GM12878 (cell line): Measurements from ENCODE around the gene PBRM1. TPM values are rescaled to one million over a fixed set of nuclear protein-coding genes. Genes with fewer than 3 reads are reported as not detected.

Source experiments
- CREM ChIP-seq: IDR thresholded peaks from 2 replicates; pipeline ENCODE4 v1.6.1; 2014; ENCODE audit warnings: antibody characterized with exemption, low read depth
- E2F8 ChIP-seq: fragments of 450-650 bp; IDR thresholded peaks from 2 replicates; pipeline ENCODE4 v1.6.1; 2018; ENCODE audit warnings: mild to moderate bottlenecking, low read depth, moderate library complexity; ENCODE audit not compliant: partially characterized antibody
- EGR1 ChIP-seq, 2 experiments: IDR thresholded peaks; 1 replicate in 1 of 2; 2 replicates in 1 of 2; pipeline ENCODE4 v1.6.1; 2011 to 2012; ENCODE audit warnings: low read depth in 2 of 2, low read length in 2 of 2, borderline replicate concordance in 1 of 2, mild to moderate bottlenecking in 1 of 2, moderate library complexity in 1 of 2
- EP300 ChIP-seq, 2 experiments: fragments of 150-350 bp in 1 of 2; IDR thresholded peaks; 2 replicates each; pipeline ENCODE4 v1.6.1; 2011 to 2012; ENCODE audit warnings: low read depth in 2 of 2, low read length in 2 of 2, borderline replicate concordance in 1 of 2, improper control_type of control experiment in 1 of 2, inconsistent platforms in 1 of 2; ENCODE audit not compliant: control insufficient read depth in 1 of 2
- FOS ChIP-seq: IDR thresholded peaks from 3 replicates; pipeline ENCODE4 v1.6.1; 2011; ENCODE audit warnings: borderline replicate concordance; ENCODE audit not compliant: insufficient read length; ENCODE audit errors: extremely low read depth
- GATAD2B ChIP-seq: fragments of 450-650 bp; conservative IDR thresholded peaks from 2 replicates; pipeline ENCODE4 v1.6.1; 2017; ENCODE audit warnings: low read depth, mild to moderate bottlenecking, moderate library complexity
- JUNB ChIP-seq: IDR thresholded peaks from 2 replicates; pipeline ENCODE4 v1.6.1; 2016; ENCODE audit warnings: antibody characterized with exemption, mild to moderate bottlenecking
- KAT2A ChIP-seq: conservative IDR thresholded peaks from 2 replicates; pipeline ENCODE4 v1.6.1; 2011; ENCODE audit warnings: low read depth, low read length; ENCODE audit not compliant: control insufficient read depth
- KDM1A ChIP-seq: fragments of 200-600 bp; sonication (generic); IDR thresholded peaks from 2 replicates; pipeline ENCODE4 v1.6.1; 2016; ENCODE audit warnings: borderline replicate concordance
- MEF2A ChIP-seq: IDR thresholded peaks from 2 replicates; pipeline ENCODE4 v1.6.1; 2011; ENCODE audit warnings: low read depth, mild to moderate bottlenecking, low read length, moderate library complexity; ENCODE audit not compliant: insufficient read depth
- NFXL1 ChIP-seq: fragments of 450-650 bp; IDR thresholded peaks from 2 replicates; pipeline ENCODE4 v1.6.1; 2017; ENCODE audit warnings: antibody characterized with exemption, mild to moderate bottlenecking, borderline replicate concordance
- NFYB ChIP-seq: IDR thresholded peaks from 2 replicates; pipeline ENCODE4 v1.6.1; 2011; ENCODE audit warnings: low read depth, mild to moderate bottlenecking, low read length, improper control_type of control experiment, moderate library complexity; ENCODE audit not compliant: insufficient read depth
- PAX5 ChIP-seq: IDR thresholded peaks from 2 replicates; pipeline ENCODE4 v1.6.1; 2011; ENCODE audit warnings: low read depth, low read length, borderline replicate concordance
- PAX8 ChIP-seq: fragments of 450-650 bp; IDR thresholded peaks from 2 replicates; pipeline ENCODE4 v1.6.1; 2017; ENCODE audit warnings: mild to moderate bottlenecking, moderate library complexity
- POLR2A ChIP-seq: IDR thresholded peaks from 2 replicates; pipeline ENCODE4 v1.6.1; 2011; ENCODE audit warnings: low read depth, mild to moderate bottlenecking, low read length
- RFX5 ChIP-seq: IDR thresholded peaks from 2 replicates; pipeline ENCODE4 v1.6.1; 2011; ENCODE audit warnings: low read depth, low read length, improper control_type of control experiment
- SIN3A ChIP-seq: IDR thresholded peaks from 2 replicates; pipeline ENCODE4 v1.6.1; 2012; ENCODE audit warnings: low read depth, low read length, improper control_type of control experiment
- SIX5 ChIP-seq: IDR thresholded peaks from 2 replicates; pipeline ENCODE4 v1.6.1; 2011; ENCODE audit warnings: mild to moderate bottlenecking, low read depth, low read length, moderate library complexity; ENCODE audit not compliant: severe bottlenecking
- STAT3 ChIP-seq: IDR thresholded peaks from 2 replicates; pipeline ENCODE4 v1.6.1; 2011; ENCODE audit warnings: low read depth, low read length, improper control_type of control experiment
- SUPT20H ChIP-seq: IDR thresholded peaks from 2 replicates; pipeline ENCODE4 v1.6.1; 2011; ENCODE audit warnings: low read depth, mild to moderate bottlenecking, low read length, moderate library complexity, borderline replicate concordance; ENCODE audit not compliant: control insufficient read depth
- ZNF217 ChIP-seq: fragments of 450-650 bp; IDR thresholded peaks from 2 replicates; pipeline ENCODE4 v1.6.1; 2017; ENCODE audit warnings: antibody characterized with exemption, mild to moderate bottlenecking
- ZNF274 ChIP-seq: IDR thresholded peaks from one replicate; pipeline ENCODE4 v1.8.0; 2011; ENCODE audit not compliant: insufficient read length, insufficient read depth
- ZNF687 ChIP-seq: fragments of 450-650 bp; IDR thresholded peaks from 2 replicates; pipeline ENCODE4 v1.6.1; 2017; ENCODE audit warnings: mild to moderate bottlenecking, moderate library complexity
- polyA plus RNA-seq, 11 experiments: library from polyadenylated mRNA; depleted of rRNA in 4 of 11; unstranded in 6 of 11; stranded (reverse) in 5 of 11; fragments of >200 nt; fragmentation: Nextera tagmentation in 4 of 11; fragmentation: Illumina TruSeq in 1 of 11; extraction: Ambion mirVana in 4 of 11; extraction: Trizol in 1 of 11; gene quantifications; 1 replicate in 1 of 11; 2 replicates in 10 of 11; pipeline versions ENCODE4 v1.2.1 to v1.2.3, GENCODE V29; 2011 to 2016; ENCODE audit warnings: inconsistent platforms in 2 of 11, missing spikeins in 2 of 11, low read depth in 1 of 11
- total RNA-seq, 4 experiments: library from RNA; depleted of rRNA in 3 of 4; stranded (reverse); fragments of >200 nt in 3 of 4; fragmentation: Illumina TruSeq in 1 of 4; extraction: Trizol in 1 of 4; gene quantifications; 2 replicates each; pipeline versions ENCODE4 v1.2.1 to v1.2.3, GENCODE V29; 2013 to 2021
- TF ChIP-seq, protein P1 (sequence below): IDR thresholded peaks from 2 replicates; pipeline ENCODE4 v1.6.1; 2012; ENCODE audit warnings: low read depth, low read length, improper control_type of control experiment
- TF ChIP-seq, protein P2 (sequence below): IDR thresholded peaks from 2 replicates; pipeline ENCODE4 v1.6.1; 2012; ENCODE audit warnings: low read depth, low read length, improper control_type of control experiment

PBRM1 gene
- total and polyA plus RNA-seq, 10 of the 15 experiments (the other 5 are each of a cell fraction or from before 2014, with no cell fraction given) = 8.9 to 88.9 (median 39.3) TPM

- no peak for TF ChIP-seq MEF2A
- TF ChIP-seq GATAD2B = no peak
- TF ChIP-seq JUNB = peak; percentile 78
- TF ChIP-seq RFX5 = no peak
- TF ChIP-seq EGR1 (IDR thresholded peaks at IDR 0.05; ENCODE audit: borderline replicate concordance in 1 of 2, low read depth in 2 of 2, low read length in 2 of 2) = no peak
- no peak for TF ChIP-seq ZNF217
- no peak for TF ChIP-seq SUPT20H
- TF ChIP-seq ZNF274 = no peak
- TF ChIP-seq NFYB = no peak
- TF ChIP-seq KDM1A = no peak
- TF ChIP-seq POLR2A = no peak
- no peak for TF ChIP-seq KAT2A
- no peak for TF ChIP-seq EP300 (IDR thresholded peaks at IDR 0.05; ENCODE audit: borderline replicate concordance in 1 of 2, control insufficient read depth in 1 of 2, low read depth in 2 of 2, low read length in 2 of 2)
- TF ChIP-seq, protein P1, sequence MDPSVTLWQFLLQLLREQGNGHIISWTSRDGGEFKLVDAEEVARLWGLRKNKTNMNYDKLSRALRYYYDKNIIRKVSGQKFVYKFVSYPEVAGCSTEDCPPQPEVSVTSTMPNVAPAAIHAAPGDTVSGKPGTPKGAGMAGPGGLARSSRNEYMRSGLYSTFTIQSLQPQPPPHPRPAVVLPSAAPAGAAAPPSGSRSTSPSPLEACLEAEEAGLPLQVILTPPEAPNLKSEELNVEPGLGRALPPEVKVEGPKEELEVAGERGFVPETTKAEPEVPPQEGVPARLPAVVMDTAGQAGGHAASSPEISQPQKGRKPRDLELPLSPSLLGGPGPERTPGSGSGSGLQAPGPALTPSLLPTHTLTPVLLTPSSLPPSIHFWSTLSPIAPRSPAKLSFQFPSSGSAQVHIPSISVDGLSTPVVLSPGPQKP = no peak
- no peak for TF ChIP-seq SIN3A
- no peak for TF ChIP-seq STAT3
- TF ChIP-seq SIX5 = no peak
- no peak for TF ChIP-seq E2F8
- TF ChIP-seq NFXL1 = no peak
- TF ChIP-seq, protein P2, sequence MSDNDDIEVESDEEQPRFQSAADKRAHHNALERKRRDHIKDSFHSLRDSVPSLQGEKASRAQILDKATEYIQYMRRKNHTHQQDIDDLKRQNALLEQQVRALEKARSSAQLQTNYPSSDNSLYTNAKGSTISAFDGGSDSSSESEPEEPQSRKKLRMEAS = 0 out of 2 replicates have a peak, but pooled peaks have one; percentile 38
- no peak for TF ChIP-seq PAX8
- no peak for TF ChIP-seq PAX5
- no peak for TF ChIP-seq FOS
- TF ChIP-seq ZNF687 = no peak
- peak; percentile 19; the same call in 1 of the 2 replicates for TF ChIP-seq CREM
These were observed 3.7 kb downstream of the PBRM1 start (continued) for GRCh38 chr3:52682016-52682415.
